ENCODE data around the gene R3HDM4.
"Not testable (repeated sequence)": the region's sequence is repeated elsewhere in the genome, so short reads cannot be mapped to it uniquely, and the experiment has no call there.

Gene R3HDM4

DNA sequence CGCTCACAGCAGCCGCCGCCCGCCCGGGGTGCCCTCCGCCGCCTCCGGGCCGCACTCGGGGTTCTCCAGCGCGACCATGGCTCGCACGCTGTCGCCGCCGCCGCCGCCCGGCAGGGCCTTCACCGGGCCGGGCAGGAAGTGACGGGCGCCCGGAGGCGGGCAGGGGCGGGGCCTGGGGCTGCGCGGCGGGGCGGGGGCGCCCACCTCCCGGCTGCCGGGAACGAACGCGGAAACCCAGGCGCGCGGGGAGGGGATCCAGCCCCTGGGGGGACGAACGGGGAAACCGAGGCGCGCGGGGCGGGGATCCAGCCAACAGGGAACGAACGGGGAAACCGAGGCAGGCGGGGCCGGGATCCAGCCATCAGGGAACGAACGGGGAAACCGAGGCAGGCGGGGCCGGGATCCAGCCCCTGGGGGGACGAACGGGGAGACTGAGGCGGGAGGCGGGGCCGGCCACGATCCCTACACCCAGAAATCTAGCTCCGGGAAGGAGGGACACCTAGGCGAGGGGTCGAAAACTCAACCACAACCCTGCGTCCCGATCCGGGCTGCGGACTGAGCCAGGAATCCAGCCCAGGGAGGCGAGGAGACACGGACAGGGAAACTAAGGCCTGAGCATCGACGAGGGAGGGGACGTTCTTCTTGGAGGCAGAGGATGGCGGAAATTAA lies at the start of gene R3HDM4:
Gene R3HDM4 (minus strand): TSS at position 140 of the 669 bp plus-strand sequence. CDS start 62 bp downstream, at position 78.
- DNase-seq (ENCODE audit: low spot score) = peak; percentile 94

- no peak for DNase-seq (ENCODE audit: low spot score)
Measured at GRCh38 chr19:961866-962620, 49.0 kb upstream of the R3HDM4 start.

GRCh38 chr19:960601-960938 lies 47.6 kb upstream of the R3HDM4 start:
- no peak for DNase-seq (ENCODE audit: low spot score)

DNA sequence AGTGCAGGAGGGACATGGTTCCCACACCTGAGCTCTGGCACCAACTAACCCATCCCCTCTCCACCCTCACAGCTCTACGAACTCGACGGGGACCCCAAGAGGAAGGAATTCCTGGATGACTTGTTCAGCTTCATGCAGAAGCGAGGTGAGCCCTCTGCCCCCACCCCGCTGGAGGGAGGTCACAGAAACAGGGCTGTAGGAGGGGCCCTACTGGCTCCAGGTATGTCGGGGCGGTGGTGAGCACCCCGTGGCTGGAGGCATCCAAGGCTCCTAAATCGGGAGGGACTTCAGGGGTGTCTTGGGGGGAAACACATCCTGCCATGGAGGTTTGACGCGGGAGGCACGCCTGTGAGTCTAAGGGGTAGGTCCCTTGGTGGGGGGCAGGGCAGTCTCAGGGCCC lies 47.0 kb upstream of the R3HDM4 start:
- no peak for DNase-seq (ENCODE audit: low spot score)

DNA sequence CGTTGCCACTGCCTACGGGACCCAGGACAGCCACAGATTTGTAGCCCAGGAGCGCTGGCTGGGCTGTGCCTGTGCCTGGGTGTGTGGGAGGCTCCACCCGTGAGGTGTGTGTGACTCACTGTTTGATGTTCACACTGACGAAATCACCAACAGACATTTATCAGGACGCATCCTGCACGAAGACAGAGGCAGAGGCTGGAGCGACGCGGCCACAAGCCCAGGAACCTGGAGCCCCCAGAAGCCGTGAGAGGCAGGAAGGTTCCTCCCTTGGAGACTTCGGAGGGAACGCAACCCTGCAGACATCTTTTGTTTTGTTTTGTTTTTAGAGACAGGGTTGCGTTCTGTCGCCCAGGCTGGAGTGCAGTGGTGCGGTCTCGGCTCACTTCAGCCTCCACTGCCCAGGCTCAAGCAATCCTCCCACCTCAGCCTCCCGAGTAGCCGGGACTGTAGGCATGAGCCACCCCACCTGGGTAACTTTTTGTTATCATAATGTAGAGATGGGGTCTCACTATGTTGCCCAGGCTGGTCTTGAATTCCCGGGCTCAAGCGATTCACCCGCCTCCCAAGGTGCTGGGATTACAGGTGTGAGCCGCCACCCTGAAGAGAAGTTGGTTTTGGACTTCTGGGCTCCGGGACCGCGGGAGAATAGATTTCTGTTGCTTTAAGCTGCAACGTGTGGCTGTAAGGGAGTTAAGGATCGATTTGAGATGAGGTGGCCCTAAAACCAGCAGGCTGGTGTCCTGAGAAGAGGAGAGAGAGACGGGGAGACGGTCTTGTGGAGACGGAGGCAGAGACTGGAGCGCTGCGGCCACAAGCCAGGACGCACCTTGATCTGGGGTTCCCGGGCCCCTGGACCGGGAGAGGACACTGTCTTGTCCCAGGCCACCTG lies 46.2 kb upstream of the R3HDM4 start:
- DNase-seq (ENCODE audit: low spot score) = peak; percentile 75

GRCh38 chr19:957578-957977 lies 44.6 kb upstream of the R3HDM4 start:
- DNase-seq (ENCODE audit: low spot score) = not testable (repeated sequence)

DNA sequence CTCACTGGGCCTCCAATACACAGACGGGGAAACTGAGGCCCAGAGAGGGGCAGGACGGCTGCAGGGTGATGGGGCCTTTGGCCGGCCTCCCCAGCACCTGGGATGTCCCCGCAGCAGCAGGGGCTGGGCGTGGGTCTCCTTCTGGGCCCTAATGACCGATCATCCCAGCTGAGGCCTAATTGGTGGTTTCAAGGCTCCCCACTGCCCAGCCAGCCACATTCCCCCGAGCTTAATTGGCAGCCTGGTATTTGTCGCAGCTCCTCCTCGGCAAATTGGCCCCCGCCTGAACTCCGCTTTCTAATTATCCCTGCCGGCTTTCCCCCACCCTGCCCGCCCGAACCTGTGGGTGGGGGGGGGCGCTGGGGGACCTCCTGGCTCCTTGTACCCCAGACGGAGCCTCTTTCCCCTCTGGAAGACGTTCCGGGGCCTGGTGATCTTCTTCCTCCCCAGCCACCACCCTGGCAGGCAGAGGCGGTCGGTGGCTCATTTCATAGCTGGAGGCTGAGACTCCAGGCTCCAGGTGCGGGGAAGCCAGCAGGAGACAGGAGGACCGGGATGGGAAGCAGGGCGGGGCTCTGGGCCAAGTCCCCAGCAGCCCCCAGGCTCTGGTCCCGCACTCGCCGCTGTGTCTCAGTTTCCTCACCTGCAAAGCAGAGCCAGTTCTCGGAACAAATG lies 43.9 kb upstream of the R3HDM4 start:
- DNase-seq (ENCODE audit: low spot score) = no peak

DNA sequence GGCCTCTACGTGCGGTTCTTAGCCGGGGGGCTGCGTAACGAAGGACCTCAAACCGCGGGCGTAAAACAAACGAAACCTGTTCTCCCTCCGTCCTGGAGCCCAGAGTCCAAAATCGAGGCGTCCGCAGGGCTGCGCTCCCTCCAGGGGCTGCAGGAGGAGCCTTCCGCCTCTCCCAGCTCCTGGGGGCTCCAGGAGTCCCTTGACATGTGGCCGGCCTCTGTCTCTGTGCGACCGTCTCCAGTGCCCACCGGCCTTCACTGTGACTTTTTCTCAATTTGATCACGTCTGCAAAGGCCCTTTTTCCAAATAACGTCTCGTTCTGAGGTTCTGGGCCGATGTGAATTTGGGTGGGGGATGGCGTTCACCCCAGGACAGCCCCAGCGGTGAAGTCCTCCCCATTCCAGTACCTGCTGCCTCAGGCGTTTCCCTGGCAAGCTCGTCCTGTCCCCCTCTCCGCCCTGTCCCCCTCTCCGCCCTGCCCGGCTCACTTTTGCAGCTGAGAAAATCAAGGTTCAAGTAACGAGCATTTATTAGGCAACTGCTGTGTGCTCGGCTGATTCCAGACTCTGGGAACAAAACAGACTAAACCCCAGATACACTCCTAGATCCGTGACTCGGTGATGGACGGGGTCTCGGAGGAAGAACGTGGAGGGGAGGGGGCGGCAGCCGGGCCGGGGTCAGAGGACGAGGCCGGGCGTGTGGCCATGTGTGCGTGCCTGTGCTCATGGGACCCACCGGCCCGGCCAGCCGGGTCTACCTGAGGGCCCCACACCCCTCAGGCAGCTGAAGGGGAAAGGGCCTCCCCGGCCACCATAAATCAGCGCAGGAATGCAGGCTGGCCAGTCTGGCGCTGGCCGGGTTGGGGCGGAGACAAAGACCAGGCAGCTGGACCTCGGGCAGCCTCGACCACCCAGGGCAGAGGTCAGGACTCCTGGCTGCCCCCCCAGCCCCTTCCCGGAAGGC lies 43.1 kb upstream of the R3HDM4 start:
- no peak for DNase-seq (ENCODE audit: low spot score)

- peak; percentile 75 for DNase-seq (ENCODE audit: low spot score)
Measured at GRCh38 chr19:954672-955494, 41.9 kb upstream of the R3HDM4 start.

DNA sequence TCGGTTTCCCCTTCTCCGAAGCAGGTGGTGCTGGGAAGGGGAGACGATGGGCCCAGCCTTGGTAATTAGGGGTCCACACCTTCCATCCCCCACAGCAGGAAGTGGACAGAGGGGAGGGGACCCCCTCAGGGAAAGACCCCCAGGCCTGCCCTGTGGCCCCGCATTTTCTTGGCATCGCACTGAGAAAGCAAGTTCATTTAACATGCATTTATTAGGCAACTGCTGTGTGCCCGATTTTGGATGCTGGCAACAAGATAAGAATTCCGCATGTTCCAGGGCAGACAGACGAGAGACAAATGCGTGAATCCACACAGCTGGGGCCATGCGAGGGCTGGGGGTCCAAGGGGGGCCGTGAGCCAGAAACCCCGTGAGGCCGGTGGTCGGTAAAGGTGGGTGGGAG lies 41.3 kb upstream of the R3HDM4 start:
- no peak for DNase-seq (ENCODE audit: low spot score)

- DNase-seq (ENCODE audit: low spot score) = no peak
Measured at GRCh38 chr19:953445-954271, 40.6 kb upstream of the R3HDM4 start.

DNA sequence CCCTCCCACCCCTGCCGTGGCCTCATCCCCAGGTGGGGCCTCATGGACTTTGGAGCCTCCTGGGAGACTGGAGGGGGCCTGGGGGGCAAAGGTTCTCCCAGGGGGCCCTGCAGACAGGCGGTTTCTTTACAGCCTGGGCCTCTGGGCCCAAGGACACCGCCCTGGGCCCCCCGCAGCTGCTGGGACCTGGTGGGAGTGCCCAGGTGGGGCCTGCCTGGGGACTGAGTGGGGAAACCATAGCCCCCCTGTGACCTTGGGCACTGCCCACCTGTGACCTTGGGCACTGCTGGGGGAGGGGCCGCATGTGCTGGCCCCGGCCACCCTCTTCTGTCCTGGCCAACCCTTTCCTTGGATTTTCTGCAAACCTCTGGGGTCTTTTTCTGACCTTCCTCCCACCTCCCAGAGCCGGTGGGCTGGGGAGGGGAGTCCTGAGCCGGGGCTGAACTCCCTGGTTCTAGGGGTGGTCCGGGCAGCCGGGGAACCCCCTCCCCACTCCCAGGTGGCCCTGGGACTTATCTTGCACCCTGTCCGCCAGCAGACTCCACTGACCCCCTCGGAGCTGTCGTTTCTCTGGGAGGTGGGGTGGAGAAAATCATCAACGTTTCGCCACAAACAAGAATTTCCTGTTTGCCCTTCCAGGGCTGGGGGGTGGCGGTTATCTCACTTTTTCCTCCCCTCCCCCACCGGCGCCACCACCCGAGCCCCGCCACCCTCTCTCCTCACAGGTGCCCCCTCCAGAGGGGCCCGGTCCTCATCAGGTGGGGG lies 39.8 kb upstream of the R3HDM4 start:
- DNase-seq (ENCODE audit: low spot score) = peak; percentile 98

- DNase-seq (ENCODE audit: low spot score) = no peak
Measured at GRCh38 chr19:952049-952679, 39.1 kb upstream of the R3HDM4 start.

GRCh38 chr19:950352-951066 lies 37.5 kb upstream of the R3HDM4 start:
- DNase-seq (ENCODE audit: low spot score) = no peak

DNA sequence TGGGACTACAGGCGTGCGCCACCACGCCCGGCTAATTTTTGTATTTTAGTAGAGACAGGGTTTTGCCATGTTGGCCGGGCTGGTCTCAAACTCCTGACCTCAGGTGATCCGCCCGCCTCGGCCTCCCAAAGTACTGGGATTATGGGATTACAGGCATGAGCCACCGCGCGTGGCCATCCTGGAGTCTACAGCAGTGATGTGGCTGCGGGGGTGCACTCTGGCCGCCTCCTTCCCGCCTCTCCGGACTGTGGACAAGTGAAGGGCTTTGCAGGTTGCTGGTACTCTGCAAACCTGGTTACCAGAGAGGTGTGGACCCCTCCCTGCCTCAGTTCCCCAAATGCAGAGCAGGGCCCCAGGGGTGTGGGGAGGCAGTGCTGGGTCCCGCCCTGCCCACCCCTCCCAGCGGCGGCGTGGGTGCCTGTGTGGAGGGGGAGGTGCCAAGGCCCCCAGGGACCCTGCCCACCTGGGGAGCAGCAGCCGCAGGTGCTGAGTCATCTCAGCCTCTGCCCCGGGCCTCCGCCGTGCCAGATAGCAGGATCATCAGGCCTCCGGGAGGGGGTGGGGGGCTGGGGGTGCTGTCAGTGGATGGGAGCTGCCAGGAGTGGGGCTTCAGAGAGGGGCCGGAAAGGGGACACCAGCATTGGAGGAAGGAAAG lies 36.0 kb upstream of the R3HDM4 start:
- no peak for DNase-seq (ENCODE audit: low spot score)

DNA sequence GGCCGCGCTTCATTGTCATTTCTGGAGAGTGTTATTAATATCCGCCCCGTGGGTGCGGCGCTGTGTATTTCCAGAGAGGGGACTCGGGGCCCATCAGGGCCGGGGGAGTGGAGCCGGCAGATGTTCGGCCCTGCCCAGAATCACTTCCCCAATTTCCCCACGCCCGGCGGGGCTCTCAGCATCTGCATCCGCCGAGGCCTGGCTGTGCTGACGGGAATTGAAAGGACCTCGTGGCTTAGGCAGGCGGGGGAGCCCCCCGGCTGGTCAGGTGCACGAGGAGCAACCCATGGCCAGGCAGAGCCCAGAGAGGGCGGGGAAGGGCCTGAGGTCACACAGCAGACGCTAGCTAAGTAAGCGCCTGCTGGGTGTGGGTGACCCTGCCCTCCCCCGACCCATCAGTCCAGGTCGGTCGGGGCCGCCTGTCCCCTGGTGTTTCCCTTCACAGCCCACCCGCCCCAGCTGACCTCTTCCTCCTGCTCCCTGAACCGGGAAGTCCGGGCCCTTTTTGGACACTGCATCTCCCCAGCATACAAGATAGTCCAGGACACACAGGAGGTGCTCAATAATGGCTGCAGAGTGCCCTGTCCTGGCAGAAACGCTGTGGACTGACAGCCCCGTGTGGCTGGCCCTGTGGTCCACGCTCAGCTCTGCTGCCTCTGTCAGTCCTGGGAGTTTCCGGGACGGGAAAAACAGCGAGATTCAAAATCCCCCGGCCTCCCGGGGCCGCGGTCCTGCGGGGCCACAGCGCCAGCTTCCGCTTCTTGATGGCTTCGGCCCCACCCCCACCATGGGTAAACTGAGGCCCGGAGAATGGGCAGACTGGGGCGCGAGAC lies 34.9 kb upstream of the R3HDM4 start:
- DNase-seq (ENCODE audit: low spot score) = no peak
